ENCODE results near the gene CREB5. TPM values are rescaled to one million over a fixed set of nuclear protein-coding genes. Genes with fewer than 3 reads are reported as not detected.

Gene CREB5
- total RNA-seq, 1 experiment from 2014 or later = 0.49 TPM

DNA sequence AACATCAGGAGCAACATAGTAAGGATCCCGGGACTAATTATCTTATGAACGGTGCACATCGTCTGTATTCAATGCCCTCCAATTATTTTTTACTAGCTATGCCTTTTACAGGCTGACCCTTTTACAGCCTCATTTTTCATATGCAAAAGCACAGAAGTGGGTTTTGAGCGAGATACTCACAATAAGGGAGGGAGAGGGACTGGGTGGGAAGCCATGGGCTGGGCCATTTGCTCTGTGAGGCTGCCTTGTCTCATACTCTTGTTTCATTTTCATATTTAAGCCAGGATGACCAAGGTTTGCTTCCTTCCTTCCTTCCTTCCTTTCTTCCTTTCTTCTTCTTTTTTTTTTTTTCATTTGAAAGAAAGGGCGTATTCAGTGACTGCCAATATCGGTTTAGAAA, 286.5 kb downstream of the CREB5 start:
- H3K4me3 ChIP-seq (replicated peaks in 1 of 2; ENCODE audit: low read depth in 1 of 2, low read length in 2 of 2) = no peak overlapping the region

More for the DNA sequence above, 286.5 kb downstream of the CREB5 start:
- H3K36me3 ChIP-seq (ENCODE audit: control insufficient read depth in 1 of 2, insufficient read depth in 2 of 2, low read length in 2 of 2) = no peaks in the 10 kb centered on the region
- H3K4me2 ChIP-seq (ENCODE audit: low read length) = no peak overlapping the region
- no peak for ATAC-seq
- no peak for DNase-seq (ENCODE audit: low read depth, low spot score)
- POLR2A ChIA-PET = interaction anchor here (0.7 kb wide), 1 partner anchor 563 kb away, joined by 3 read pairs; no protein-coding TSS in a partner anchor
- intact Hi-C loops (cut with micrococcal nuclease) = no loop called here
- no peak overlapping the region for H3K9ac ChIP-seq (ENCODE audit: low read length)
- RAD21 ChIA-PET (ENCODE audit: low non-redundant PET in 1 of 2, low total read pairs in 2 of 2, uncharacterized antibody in 2 of 2, unreplicated experiment in 2 of 2) = no interaction called here
- no peak for TF ChIP-seq POLR2A (IDR thresholded peaks at IDR 0.05; ENCODE audit: borderline replicate concordance, extremely low read depth, insufficient read depth, insufficient read length)
- TF ChIP-seq CEBPB (IDR thresholded peaks at IDR 0.05; ENCODE audit: low read depth) = no peak
- no peak for TF ChIP-seq ELF1 (IDR thresholded peaks at IDR 0.05; ENCODE audit: borderline replicate concordance, low read depth)
- TF ChIP-seq, protein P1, sequence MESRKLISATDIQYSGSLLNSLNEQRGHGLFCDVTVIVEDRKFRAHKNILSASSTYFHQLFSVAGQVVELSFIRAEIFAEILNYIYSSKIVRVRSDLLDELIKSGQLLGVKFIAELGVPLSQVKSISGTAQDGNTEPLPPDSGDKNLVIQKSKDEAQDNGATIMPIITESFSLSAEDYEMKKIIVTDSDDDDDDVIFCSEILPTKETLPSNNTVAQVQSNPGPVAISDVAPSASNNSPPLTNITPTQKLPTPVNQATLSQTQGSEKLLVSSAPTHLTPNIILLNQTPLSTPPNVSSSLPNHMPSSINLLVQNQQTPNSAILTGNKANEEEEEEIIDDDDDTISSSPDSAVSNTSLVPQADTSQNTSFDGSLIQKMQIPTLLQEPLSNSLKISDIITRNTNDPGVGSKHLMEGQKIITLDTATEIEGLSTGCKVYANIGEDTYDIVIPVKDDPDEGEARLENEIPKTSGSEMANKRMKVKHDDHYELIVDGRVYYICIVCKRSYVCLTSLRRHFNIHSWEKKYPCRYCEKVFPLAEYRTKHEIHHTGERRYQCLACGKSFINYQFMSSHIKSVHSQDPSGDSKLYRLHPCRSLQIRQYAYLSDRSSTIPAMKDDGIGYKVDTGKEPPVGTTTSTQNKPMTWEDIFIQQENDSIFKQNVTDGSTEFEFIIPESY (IDR thresholded peaks at IDR 0.05; ENCODE audit: extremely low read depth, insufficient replicate concordance, low read length) = no peak
- no peak for TF ChIP-seq EGR1 (IDR thresholded peaks at IDR 0.05; ENCODE audit: low read depth)
- no peak for TF ChIP-seq SRF (IDR thresholded peaks at IDR 0.05; ENCODE audit: low read depth)
- no peak for TF ChIP-seq MAX (IDR thresholded peaks at IDR 0.05)
- no peak for TF ChIP-seq YY1 (IDR thresholded peaks at IDR 0.05; ENCODE audit: extremely low read depth, insufficient replicate concordance, low read depth, low read length)
- TF ChIP-seq ZFX (IDR thresholded peaks at IDR 0.05) = no peak
- no peak for TF ChIP-seq RAD21 (IDR thresholded peaks at IDR 0.05; ENCODE audit: low read depth)
- TF ChIP-seq SP1 (IDR thresholded peaks at IDR 0.05; ENCODE audit: low read depth) = no peak
- no peak for TF ChIP-seq CBX3 (IDR thresholded peaks at IDR 0.05; ENCODE audit: low read depth)
- TF ChIP-seq SIN3A (IDR thresholded peaks at IDR 0.05; ENCODE audit: low read depth) = no peak
- TF ChIP-seq POLR2AphosphoS5 (IDR thresholded peaks at IDR 0.05; ENCODE audit: low read depth, low read length) = no peak
- TF ChIP-seq, protein P2, sequence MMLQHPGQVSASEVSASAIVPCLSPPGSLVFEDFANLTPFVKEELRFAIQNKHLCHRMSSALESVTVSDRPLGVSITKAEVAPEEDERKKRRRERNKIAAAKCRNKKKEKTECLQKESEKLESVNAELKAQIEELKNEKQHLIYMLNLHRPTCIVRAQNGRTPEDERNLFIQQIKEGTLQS (IDR thresholded peaks at IDR 0.05) = no peak
- no peak for TF ChIP-seq REST (IDR thresholded peaks at IDR 0.05; ENCODE audit: low read depth)
- TF ChIP-seq FOSL1 (IDR thresholded peaks at IDR 0.05; ENCODE audit: low read depth) = no peak
- no peak for TF ChIP-seq CTCF (IDR thresholded peaks at IDR 0.05 in 2 of 3, conservative IDR thresholded peaks at IDR 0.05 in 1 of 3; ENCODE audit: borderline replicate concordance in 1 of 3, insufficient read depth in 1 of 3, low read depth in 2 of 3, low read length in 2 of 3)
- H2AFZ ChIP-seq (ENCODE audit: low read depth, low read length, poor library complexity, severe bottlenecking) = no peak overlapping the region
- no peaks in the 10 kb centered on the region for H3K9me3 ChIP-seq (ENCODE audit: control insufficient read depth in 1 of 2, insufficient read depth in 1 of 2, low read depth in 1 of 2, low read length in 2 of 2)
- BruUV-seq (replicated peaks) = no TSS peak
- no peaks in the 10 kb centered on the region for H4K20me1 ChIP-seq (ENCODE audit: insufficient read depth)
- H3K9me2 ChIP-seq (ENCODE audit: insufficient read depth) = no peaks in the 10 kb centered on the region
- no peaks in the 10 kb centered on the region for H3K4me1 ChIP-seq (ENCODE audit: control insufficient read depth in 1 of 2, insufficient read depth in 2 of 2, low read length in 2 of 2)
- CTCF ChIA-PET = no interaction called here
- H3K79me2 ChIP-seq (ENCODE audit: insufficient read depth, low read length) = no peaks in the 10 kb centered on the region
- 0 out of 2 replicates have a peak, but pooled peaks cover 7% of the 10 kb centered on the region for H3K27me3 ChIP-seq (ENCODE audit: insufficient read depth, low read length)
- no peak overlapping the region for H3K27ac ChIP-seq (ENCODE audit: low read depth, low read length)
